ENCODE measurements around the gene C1orf185.

DNA sequence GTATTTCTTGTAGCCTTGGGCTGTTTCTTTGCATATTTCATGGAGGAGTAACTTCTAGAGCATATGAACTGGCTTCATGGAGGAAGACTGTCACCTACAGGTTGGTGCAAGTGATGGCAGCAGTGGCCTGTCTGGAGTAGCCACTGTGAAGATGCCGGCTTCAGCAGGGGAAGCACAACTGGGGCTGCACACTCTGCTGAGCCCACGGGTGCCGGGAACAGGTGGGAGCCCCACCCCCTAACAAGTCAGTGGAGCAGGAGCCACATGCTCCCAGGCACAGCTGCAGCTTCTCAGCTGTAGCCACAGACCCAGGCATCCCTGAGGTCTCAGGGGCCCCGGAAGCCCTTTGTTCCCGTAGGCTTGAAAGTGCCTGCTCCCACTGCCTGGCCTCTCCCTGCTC, 43.2 kb upstream of the C1orf185 start:
- no peak for TF ChIP-seq POLR2A (IDR thresholded peaks at IDR 0.05)
- TF ChIP-seq, protein P1, sequence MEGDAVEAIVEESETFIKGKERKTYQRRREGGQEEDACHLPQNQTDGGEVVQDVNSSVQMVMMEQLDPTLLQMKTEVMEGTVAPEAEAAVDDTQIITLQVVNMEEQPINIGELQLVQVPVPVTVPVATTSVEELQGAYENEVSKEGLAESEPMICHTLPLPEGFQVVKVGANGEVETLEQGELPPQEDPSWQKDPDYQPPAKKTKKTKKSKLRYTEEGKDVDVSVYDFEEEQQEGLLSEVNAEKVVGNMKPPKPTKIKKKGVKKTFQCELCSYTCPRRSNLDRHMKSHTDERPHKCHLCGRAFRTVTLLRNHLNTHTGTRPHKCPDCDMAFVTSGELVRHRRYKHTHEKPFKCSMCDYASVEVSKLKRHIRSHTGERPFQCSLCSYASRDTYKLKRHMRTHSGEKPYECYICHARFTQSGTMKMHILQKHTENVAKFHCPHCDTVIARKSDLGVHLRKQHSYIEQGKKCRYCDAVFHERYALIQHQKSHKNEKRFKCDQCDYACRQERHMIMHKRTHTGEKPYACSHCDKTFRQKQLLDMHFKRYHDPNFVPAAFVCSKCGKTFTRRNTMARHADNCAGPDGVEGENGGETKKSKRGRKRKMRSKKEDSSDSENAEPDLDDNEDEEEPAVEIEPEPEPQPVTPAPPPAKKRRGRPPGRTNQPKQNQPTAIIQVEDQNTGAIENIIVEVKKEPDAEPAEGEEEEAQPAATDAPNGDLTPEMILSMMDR (IDR thresholded peaks at IDR 0.05): no peak

All from tibial nerve (tissue), 3 donors.